CD14-positive monocyte (primary cell): Measurements from ENCODE around the gene NXT1. TPM values are rescaled to one million over a fixed set of nuclear protein-coding genes. Genes with fewer than 3 reads are reported as not detected.

ENCODE experiments used
- DNase-seq, 3 donors: peaks; one replicate each; pipeline ENCODE4 v3.0.0-alpha.2; 2011 to 2022
- H2AFZ ChIP-seq: 2 replicates; pipeline ENCODE4 v1.6.0; 2012; ENCODE audit warnings: mild to moderate bottlenecking, low read depth, low read length, inconsistent platforms; ENCODE audit not compliant: insufficient read depth, poor library complexity, severe bottlenecking
- H3K27ac ChIP-seq, 2 donors: 1 replicate in 1 of 2; 2 replicates in 1 of 2; pipeline ENCODE4 v1.5.1; 2012 to 2013; ENCODE audit warnings: low read length in 2 of 2, control low read depth in 1 of 2, inconsistent platforms in 1 of 2, low read depth in 1 of 2, mild to moderate bottlenecking in 1 of 2
- H3K27me3 ChIP-seq, 2 donors: one replicate each; pipeline versions ENCODE4 v1.6.0 to v1.6.1; 2011 to 2013; ENCODE audit warnings: low read length in 2 of 2; ENCODE audit not compliant: control insufficient read depth in 2 of 2, insufficient read depth in 2 of 2
- H3K36me3 ChIP-seq, 2 donors: replicated peaks in 1 of 2; 1 replicate in 1 of 2; 2 replicates in 1 of 2; pipeline versions ENCODE4 v1.5.1 to v1.6.1; 2012 to 2013; ENCODE audit warnings: low read length in 2 of 2, control low read depth in 1 of 2, inconsistent platforms in 1 of 2, mild to moderate bottlenecking in 1 of 2; ENCODE audit not compliant: insufficient read depth in 2 of 2, control insufficient read depth in 1 of 2
- H3K4me1 ChIP-seq, 2 donors: 1 replicate in 1 of 2; 2 replicates in 1 of 2; pipeline versions ENCODE4 v1.5.1 to v1.6.1; 2012 to 2013; ENCODE audit warnings: low read length in 2 of 2, control low read depth in 1 of 2, inconsistent platforms in 1 of 2, mild to moderate bottlenecking in 1 of 2, moderate library complexity in 1 of 2; ENCODE audit not compliant: insufficient read depth in 2 of 2, control insufficient read depth in 1 of 2
- H3K4me2 ChIP-seq: replicated peaks from 2 replicates; pipeline ENCODE3; 2012; ENCODE audit warnings: low read length, moderate library complexity, mild to moderate bottlenecking; ENCODE audit not compliant: poor library complexity, severe bottlenecking; ENCODE audit errors: extremely low read depth
- H3K4me3 ChIP-seq, 3 experiments: fragments of 200-600 bp in 1 of 3; sonication (generic) in 1 of 3; replicated peaks in 1 of 3; 1 replicate in 2 of 3; 2 replicates in 1 of 3; pipeline ENCODE4 v1.5.1; 2011 to 2013; ENCODE audit warnings: low read length in 3 of 3, mild to moderate bottlenecking in 3 of 3, control low read depth in 2 of 3, low read depth in 2 of 3, inconsistent platforms in 1 of 3, moderate library complexity in 1 of 3
- H3K79me2 ChIP-seq: 2 replicates; pipeline ENCODE4 v1.6.0; 2012; ENCODE audit warnings: mild to moderate bottlenecking, control low read depth, inconsistent platforms, low read length, moderate library complexity; ENCODE audit not compliant: insufficient read depth
- H3K9ac ChIP-seq: 2 replicates; pipeline ENCODE4 v1.6.0; 2017; ENCODE audit warnings: low read length, mild to moderate bottlenecking; ENCODE audit not compliant: insufficient read depth, poor library complexity, severe bottlenecking
- H3K9me3 ChIP-seq, 2 donors: replicated peaks in 1 of 2; 1 replicate in 1 of 2; 2 replicates in 1 of 2; pipeline versions ENCODE4 v1.5.1 to v1.6.1; 2012 to 2013; ENCODE audit warnings: low read length in 2 of 2, control low read depth in 1 of 2; ENCODE audit not compliant: control insufficient read depth in 1 of 2, insufficient read depth in 1 of 2
- H4K20me1 ChIP-seq: 2 replicates; pipeline ENCODE4 v1.6.0; 2012; ENCODE audit warnings: mild to moderate bottlenecking, low read length, control low read depth, moderate library complexity; ENCODE audit not compliant: insufficient read depth
- H3K27ac Mint-ChIP-seq, 7 donors: one replicate each; pipeline ENCODE4 v1.8.0; 2020; ENCODE audit warnings: mild to moderate bottlenecking in 7 of 7, mixed read lengths in 7 of 7, moderate library complexity in 6 of 7, inconsistent platforms in 2 of 7
- H3K27me3 Mint-ChIP-seq, 3 donors: one replicate each; pipeline ENCODE4 v1.8.0; 2021 to 2022; ENCODE audit warnings: low read depth in 3 of 3, mild to moderate bottlenecking in 3 of 3, mixed read lengths in 3 of 3, moderate library complexity in 3 of 3, inconsistent platforms in 1 of 3
- H3K36me3 Mint-ChIP-seq, 2 donors: one replicate each; pipeline ENCODE4 v1.8.0; 2020; ENCODE audit warnings: mixed read lengths in 2 of 2, inconsistent platforms in 1 of 2, mild to moderate bottlenecking in 1 of 2
- H3K4me1 Mint-ChIP-seq: one replicate; pipeline ENCODE4 v1.8.0; 2020; ENCODE audit warnings: mild to moderate bottlenecking, mixed read lengths
- H3K4me3 Mint-ChIP-seq, 2 donors: one replicate each; pipeline ENCODE4 v1.8.0; 2020; ENCODE audit warnings: mild to moderate bottlenecking in 2 of 2, mixed read lengths in 2 of 2, moderate library complexity in 1 of 2
- H3K9me3 Mint-ChIP-seq, 7 donors: one replicate each; pipeline ENCODE4 v1.8.0; 2020 to 2022; ENCODE audit warnings: mixed read lengths in 7 of 7, mild to moderate bottlenecking in 6 of 7, moderate library complexity in 6 of 7, inconsistent platforms in 2 of 7
- WGBS: methylation state at CpG from one replicate; pipeline ENCODE4 v1.1.5; 2013; ENCODE audit warnings: missing lambda C conversion rate; ENCODE audit not compliant: insufficient coverage; 5-methylcytosine and 5-hydroxymethylcytosine counted together
- intact Hi-C, 2 donors: fragments of 100-400 bp; cut with micrococcal nuclease; formaldehyde crosslinking; loops; one replicate each; pipeline versions ENCODE4 v1.15.0 to v1.15.1; 2023
- polyA plus RNA-seq, 3 donors: library from polyadenylated mRNA; depleted of rRNA in 1 of 3; unstranded in 2 of 3; stranded (reverse) in 1 of 3; fragments of 300-500 nt in 2 of 3; fragments of >200 nt in 1 of 3; fragmentation: Illumina TruSeq in 2 of 3; gene quantifications; 1 replicate in 2 of 3; 2 replicates in 1 of 3; pipeline ENCODE4 v1.2.3, GENCODE V29; 2012 to 2021
- TF ChIP-seq, protein P1 (sequence below): fragments of 200-600 bp; IDR thresholded peaks from one replicate; pipeline ENCODE4 v1.8.0; 2022; ENCODE audit warnings: antibody characterized with exemption, mild to moderate bottlenecking

Gene NXT1
- polyA plus RNA-seq, 3 donors, result 37.8 to 140 (median 39.4) TPM

DNA sequence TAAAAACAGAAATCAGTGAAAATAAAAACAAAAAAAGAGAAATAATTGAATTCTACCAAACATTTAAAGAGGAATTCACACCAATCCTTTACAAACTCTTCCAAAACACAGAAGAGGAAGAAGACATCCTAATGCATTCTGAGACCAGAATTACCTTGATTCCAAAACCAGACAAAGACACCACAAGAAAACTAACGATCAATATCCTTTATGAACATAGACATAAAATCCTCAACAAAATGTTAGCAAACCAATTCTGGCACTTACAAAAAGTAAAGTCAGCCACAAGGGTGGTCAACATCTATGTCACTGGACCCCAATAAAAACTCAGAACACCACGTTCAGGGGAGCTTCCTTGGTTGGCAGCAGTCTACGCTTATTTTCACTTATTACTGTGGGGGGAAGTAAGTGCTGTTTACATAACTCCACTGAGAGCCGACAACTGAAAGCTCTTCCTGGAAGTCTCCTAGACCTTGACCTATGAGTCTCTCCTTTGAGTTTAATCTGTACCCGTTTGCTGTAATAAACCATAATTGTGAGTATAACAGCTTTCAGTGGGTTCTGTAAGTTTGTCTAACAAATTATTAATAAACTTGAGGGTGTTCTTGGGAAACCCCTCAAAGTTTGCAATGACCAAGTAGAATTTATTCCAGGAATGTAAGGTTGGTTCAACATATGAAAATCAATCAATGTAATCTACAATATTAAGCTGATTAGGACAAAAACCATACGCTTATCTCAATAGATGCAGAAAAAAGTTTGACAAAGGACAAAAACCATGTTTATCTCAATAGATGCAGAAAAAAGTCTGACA lies 35.9 kb downstream of the NXT1 start:
- H3K9ac ChIP-seq, result no peak overlapping the region
- DNase-seq, result no peak
- no peaks in the 10 kb centered on the region for H3K27me3 ChIP-seq
- no peak overlapping the region for H3K27ac ChIP-seq
- Mint-ChIP-seq H3K27ac (no peak overlapping the region), H3K27me3 (peaks cover 0 to 1% (median 0%) of the 10 kb centered on the region in 3 donors), H3K4me3 (no peak overlapping the region), H3K36me3 (peaks cover 73 to 84% of the 10 kb centered on the region in 2 donors), H3K4me1 (peaks cover 3% of the 10 kb centered on the region), H3K9me3 (peaks cover 0 to 16% (median 6%) of the 10 kb centered on the region in 7 donors)
- H3K9me3 ChIP-seq, result no peaks in the 10 kb centered on the region
- H3K4me3 ChIP-seq, result no peak overlapping the region
- H4K20me1 ChIP-seq, result no peaks in the 10 kb centered on the region
- H2AFZ ChIP-seq, result no peak overlapping the region
- H3K4me2 ChIP-seq, result no peak overlapping the region
- H3K4me1 ChIP-seq, result no peaks in the 10 kb centered on the region
- intact Hi-C loops, result no loop called here
- TF ChIP-seq, protein P1, sequence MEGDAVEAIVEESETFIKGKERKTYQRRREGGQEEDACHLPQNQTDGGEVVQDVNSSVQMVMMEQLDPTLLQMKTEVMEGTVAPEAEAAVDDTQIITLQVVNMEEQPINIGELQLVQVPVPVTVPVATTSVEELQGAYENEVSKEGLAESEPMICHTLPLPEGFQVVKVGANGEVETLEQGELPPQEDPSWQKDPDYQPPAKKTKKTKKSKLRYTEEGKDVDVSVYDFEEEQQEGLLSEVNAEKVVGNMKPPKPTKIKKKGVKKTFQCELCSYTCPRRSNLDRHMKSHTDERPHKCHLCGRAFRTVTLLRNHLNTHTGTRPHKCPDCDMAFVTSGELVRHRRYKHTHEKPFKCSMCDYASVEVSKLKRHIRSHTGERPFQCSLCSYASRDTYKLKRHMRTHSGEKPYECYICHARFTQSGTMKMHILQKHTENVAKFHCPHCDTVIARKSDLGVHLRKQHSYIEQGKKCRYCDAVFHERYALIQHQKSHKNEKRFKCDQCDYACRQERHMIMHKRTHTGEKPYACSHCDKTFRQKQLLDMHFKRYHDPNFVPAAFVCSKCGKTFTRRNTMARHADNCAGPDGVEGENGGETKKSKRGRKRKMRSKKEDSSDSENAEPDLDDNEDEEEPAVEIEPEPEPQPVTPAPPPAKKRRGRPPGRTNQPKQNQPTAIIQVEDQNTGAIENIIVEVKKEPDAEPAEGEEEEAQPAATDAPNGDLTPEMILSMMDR, result no peak
- 100% methylated on average over 1 of the region's 6 CpGs for WGBS
- H3K79me2 ChIP-seq, result no peaks in the 10 kb centered on the region
- peaks cover 30 to 91% of the 10 kb centered on the region in 2 donors for H3K36me3 ChIP-seq

DNA sequence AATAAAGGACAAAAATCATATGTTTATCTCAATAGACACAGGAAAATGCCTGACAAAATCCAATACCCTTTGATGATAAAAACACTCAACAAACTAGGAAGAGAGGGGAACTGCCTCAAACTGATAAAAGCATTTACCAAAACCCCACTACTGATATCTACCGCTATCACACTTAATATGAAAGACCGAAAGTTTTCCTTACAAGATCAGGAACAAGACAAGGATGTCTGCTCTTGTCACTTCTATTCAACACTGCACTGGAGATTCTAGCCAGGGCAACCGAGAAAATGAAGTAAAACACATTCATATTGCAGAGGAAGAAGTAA lies 36.5 kb downstream of the NXT1 start:
- Histone ChIP-seq H3K27ac (no peak overlapping the region), H2AFZ (no peak overlapping the region), H3K27me3 (no peaks in the 10 kb centered on the region), H3K4me2 (no peak overlapping the region), H3K36me3 (peaks cover 24 to 91% of the 10 kb centered on the region in 2 donors), H4K20me1 (no peaks in the 10 kb centered on the region), H3K9ac (no peak overlapping the region), H3K4me1 (no peaks in the 10 kb centered on the region), H3K4me3 (no peak overlapping the region), H3K79me2 (no peaks in the 10 kb centered on the region), H3K9me3 (no peaks in the 10 kb centered on the region)
- Mint-ChIP-seq H3K4me1 (peaks cover 3% of the 10 kb centered on the region), H3K9me3 (peaks cover 0 to 16% (median 6%) of the 10 kb centered on the region in 7 donors), H3K4me3 (no peak overlapping the region), H3K27me3 (peaks cover 0 to 1% (median 0%) of the 10 kb centered on the region in 3 donors), H3K27ac (no peak overlapping the region), H3K36me3 (peaks cover 75 to 80% of the 10 kb centered on the region in 2 donors)
- no peak for DNase-seq
- TF ChIP-seq, protein P1, result no peak
- no CpG with 5 or more reads among the region's 3 CpGs for WGBS
- intact Hi-C loops, result no loop called here
